ENCODE data around the gene SYT14. TPM values are rescaled to one million over a fixed set of nuclear protein-coding genes. Genes with fewer than 3 reads are reported as not detected.
A peak's percentile ranks its signal among the peaks of the same experiment; 100 is the strongest.

Gene SYT14
- polyA plus RNA-seq, 2 of the 4 experiments (the other 2 are of a cell fraction) = 0.01 to 0.06 TPM

- peaks cover 12% of the 10 kb centered on the region; the same call in 2 of the 3 replicates for H3K4me1 ChIP-seq
- TF ChIP-seq RARB (CRISPR knock-in tag; IDR thresholded peaks at IDR 0.05) = no peak
- no peak for TF ChIP-seq BHLHE40 (IDR thresholded peaks at IDR 0.05; ENCODE audit: low read depth, low read length)
- TF ChIP-seq JUNB (IDR thresholded peaks at IDR 0.05) = peak; percentile 82
- no peak for TF ChIP-seq MAZ (IDR thresholded peaks at IDR 0.05; ENCODE audit: borderline replicate concordance, low read depth, low read length)
- TF ChIP-seq HMGXB4 (CRISPR knock-in tag; IDR thresholded peaks at IDR 0.05; ENCODE audit: borderline replicate concordance) = no peak
- TF ChIP-seq RAD21 (conservative IDR thresholded peaks at IDR 0.05 in 1 of 2, IDR thresholded peaks at IDR 0.05 in 1 of 2) = no peak
- no peak for TF ChIP-seq KDM5A (IDR thresholded peaks at IDR 0.05)
- TF ChIP-seq FOSL2 (IDR thresholded peaks at IDR 0.05) = peak; percentile 75
- peak; percentile 54 for TF ChIP-seq FOSL2 (CRISPR knock-in tag; IDR thresholded peaks at IDR 0.05)
- TF ChIP-seq MAX (IDR thresholded peaks at IDR 0.05) = no peak
- TF ChIP-seq ESRRA (IDR thresholded peaks at IDR 0.05; ENCODE audit: borderline replicate concordance, low read length) = no peak
- TF ChIP-seq TP53 (CRISPR knock-in tag; IDR thresholded peaks at IDR 0.05) = no peak
- no peak for TF ChIP-seq POLR2A (IDR thresholded peaks at IDR 0.05; ENCODE audit: low read length)
- TF ChIP-seq HOXB5 (CRISPR knock-in tag; IDR thresholded peaks at IDR 0.05) = no peak
- no peak for TF ChIP-seq KDM1A (IDR thresholded peaks at IDR 0.05; ENCODE audit: low read depth)
- H3K4me3 ChIP-seq = no peak overlapping the region
- FAIRE-seq (no peak), ATAC-seq (no peak; a peak in 2 of 6 replicates), DNase-seq (ENCODE audit: low read depth in 1 of 2, low spot score in 1 of 2) (peak; percentile 21 to 39)
- H3K9me3 ChIP-seq = no peaks in the 10 kb centered on the region
- ChIA-PET CTCF (no interaction called here), POLR2A (no interaction called here)
- no peak overlapping the region for H3K27ac ChIP-seq
- 0 out of 3 replicates have a peak overlapping the region, but pooled peaks have one; percentile 1 for H3K4me2 ChIP-seq
- 0% methylated on average over 2 of the region's 2 CpGs for WGBS (ENCODE audit: missing lambda C conversion rate)
These were observed 186.0 kb downstream of the SYT14 start for GRCh38 chr1:210123924-210124589.

GRCh38 chr1:210124736-210125135 is 186.7 kb downstream of the SYT14 start:
- H3K27ac ChIP-seq = no peak overlapping the region
- H3K4me1 ChIP-seq = peaks cover 12% of the 10 kb centered on the region; the same call in 2 of the 3 replicates
- FAIRE-seq (no peak), DNase-seq (ENCODE audit: low read depth in 1 of 2, low spot score in 1 of 2) (no peak), ATAC-seq (no peak)
- ChIA-PET POLR2A (no interaction called here), CTCF (no interaction called here)
- WGBS (ENCODE audit: missing lambda C conversion rate) = 39% methylated on average over 2 of the region's 2 CpGs
- H3K4me2 ChIP-seq = no peak overlapping the region
- no peak for TF ChIP-seq JUN (IDR thresholded peaks at IDR 0.05)
- no peak for TF ChIP-seq SMC3 (IDR thresholded peaks at IDR 0.05)
- no peak for TF ChIP-seq RFX5 (IDR thresholded peaks at IDR 0.05)
- no peak for TF ChIP-seq RCOR1 (IDR thresholded peaks at IDR 0.05; ENCODE audit: low read depth, low read length)
- no peak for TF ChIP-seq RAD21 (conservative IDR thresholded peaks at IDR 0.05 in 1 of 2, IDR thresholded peaks at IDR 0.05 in 1 of 2)
- no peak for TF ChIP-seq FOSL2 (IDR thresholded peaks at IDR 0.05)
- TF ChIP-seq FOSL2 (CRISPR knock-in tag; IDR thresholded peaks at IDR 0.05) = no peak
- no peak for TF ChIP-seq ZC3H11A (IDR thresholded peaks at IDR 0.05)
- TF ChIP-seq MYC (IDR thresholded peaks at IDR 0.05; ENCODE audit: borderline replicate concordance, low read length) = no peak
- no peak for TF ChIP-seq POLR2A (IDR thresholded peaks at IDR 0.05; ENCODE audit: low read length)
- TF ChIP-seq EHF (CRISPR knock-in tag; IDR thresholded peaks at IDR 0.05) = no peak
- TF ChIP-seq ZNF302 (CRISPR knock-in tag; IDR thresholded peaks at IDR 0.05) = no peak
- TF ChIP-seq GATA3 (IDR thresholded peaks at IDR 0.05; ENCODE audit: borderline replicate concordance) = no peak
- TF ChIP-seq NPAS2 (CRISPR knock-in tag; IDR thresholded peaks at IDR 0.05; ENCODE audit: borderline replicate concordance) = no peak
- TF ChIP-seq HOXA7 (CRISPR knock-in tag; IDR thresholded peaks at IDR 0.05) = no peak
- no peak for TF ChIP-seq HOXB13 (CRISPR knock-in tag; IDR thresholded peaks at IDR 0.05; ENCODE audit: low read depth)
- TF ChIP-seq MAX (IDR thresholded peaks at IDR 0.05) = no peak
- TF ChIP-seq ELK1 (IDR thresholded peaks at IDR 0.05; ENCODE audit: low read depth, low read length) = no peak
- no peak for TF ChIP-seq CBX8 (IDR thresholded peaks at IDR 0.05)
- TF ChIP-seq MAFK (IDR thresholded peaks at IDR 0.05; ENCODE audit: partially characterized antibody) = no peak
- H3K9me3 ChIP-seq = no peaks in the 10 kb centered on the region
- no peak overlapping the region for H3K4me3 ChIP-seq
